HEK293 (cell line): ENCODE results near the gene LIN37.

Experiments
- BCL11B ChIP-seq: fragments of 450-650 bp; formaldehyde crosslinking; IDR thresholded peaks from 2 replicates; pipeline ENCODE4 v1.5.1; 2016; ENCODE audit warnings: low read depth, missing biosample characterization, missing genetic modification characterization
- GLI2 ChIP-seq: fragments of 450-650 bp; formaldehyde crosslinking; IDR thresholded peaks from 2 replicates; pipeline ENCODE4; 2017; ENCODE audit warnings: missing biosample characterization, missing genetic modification characterization, low read depth, borderline replicate concordance
- GLI4 ChIP-seq: fragments of 450-650 bp; formaldehyde crosslinking; IDR thresholded peaks from 2 replicates; pipeline ENCODE4 v1.5.1; 2016; ENCODE audit warnings: missing biosample characterization, missing genetic modification characterization
- KLF7 ChIP-seq: fragments of 450-650 bp; formaldehyde crosslinking; IDR thresholded peaks from 2 replicates; pipeline ENCODE4 v1.5.1; 2016; ENCODE audit warnings: missing biosample characterization, missing genetic modification characterization, borderline replicate concordance
- KLF9 ChIP-seq: fragments of 450-650 bp; formaldehyde crosslinking; IDR thresholded peaks from 2 replicates; pipeline ENCODE4 v1.5.1; 2016; ENCODE audit warnings: missing biosample characterization, missing genetic modification characterization, low read depth
- SP3 ChIP-seq: fragments of 450-650 bp; formaldehyde crosslinking; IDR thresholded peaks from 2 replicates; pipeline ENCODE4 v1.5.1; 2016; ENCODE audit warnings: missing biosample characterization, missing genetic modification characterization
- ZBTB20 ChIP-seq: fragments of 450-650 bp; formaldehyde crosslinking; IDR thresholded peaks from 2 replicates; pipeline ENCODE4 v1.5.1; 2016; ENCODE audit warnings: missing biosample characterization, missing genetic modification characterization
- ZEB2 ChIP-seq: fragments of 450-650 bp; formaldehyde crosslinking; IDR thresholded peaks from 2 replicates; pipeline ENCODE4 v1.5.1; 2016; ENCODE audit warnings: missing biosample characterization, missing genetic modification characterization
- ZFP3 ChIP-seq: fragments of 450-650 bp; formaldehyde crosslinking; IDR thresholded peaks from 2 replicates; pipeline ENCODE4 v1.5.1; 2016; ENCODE audit warnings: low read depth, missing biosample characterization, missing genetic modification characterization
- ZNF10 ChIP-seq: fragments of 450-650 bp; formaldehyde crosslinking; IDR thresholded peaks from 2 replicates; pipeline ENCODE4 v1.5.1; 2017; ENCODE audit warnings: missing biosample characterization, missing genetic modification characterization
- ZNF16 ChIP-seq: fragments of 450-650 bp; formaldehyde crosslinking; IDR thresholded peaks from 2 replicates; pipeline ENCODE4 v1.5.1; 2016; ENCODE audit warnings: low read depth, missing biosample characterization, missing genetic modification characterization
- ZNF175 ChIP-seq: fragments of 450-650 bp; formaldehyde crosslinking; IDR thresholded peaks from 2 replicates; pipeline ENCODE4 v1.5.1; 2016; ENCODE audit warnings: missing biosample characterization, missing genetic modification characterization
- ZNF248 ChIP-seq: fragments of 450-650 bp; formaldehyde crosslinking; IDR thresholded peaks from 2 replicates; pipeline ENCODE4 v1.5.1; 2017; ENCODE audit warnings: missing biosample characterization, missing genetic modification characterization
- ZNF292 ChIP-seq: fragments of 450-650 bp; formaldehyde crosslinking; IDR thresholded peaks from 2 replicates; pipeline ENCODE4 v1.5.1; 2016; ENCODE audit warnings: low read depth, missing biosample characterization, missing genetic modification characterization, borderline replicate concordance
- ZNF311 ChIP-seq: fragments of 450-650 bp; formaldehyde crosslinking; IDR thresholded peaks from 2 replicates; pipeline ENCODE4 v1.5.1; 2017; ENCODE audit warnings: missing biosample characterization, missing genetic modification characterization, borderline replicate concordance
- ZNF37A ChIP-seq: fragments of 450-650 bp; IDR thresholded peaks from 2 replicates; pipeline ENCODE4 v1.5.1; 2018; ENCODE audit warnings: missing biosample characterization, missing genetic modification characterization
- ZNF433 ChIP-seq: fragments of 450-650 bp; formaldehyde crosslinking; IDR thresholded peaks from 2 replicates; pipeline ENCODE4 v1.5.1; 2016; ENCODE audit warnings: missing biosample characterization, missing genetic modification characterization, low read depth
- ZNF510 ChIP-seq: fragments of 450-650 bp; formaldehyde crosslinking; IDR thresholded peaks from 2 replicates; pipeline ENCODE4 v1.5.1; 2018; ENCODE audit warnings: mild to moderate bottlenecking, missing genetic modification characterization, missing biosample characterization; ENCODE audit not compliant: insufficient replicate concordance
- ZNF548 ChIP-seq: fragments of 450-650 bp; formaldehyde crosslinking; IDR thresholded peaks from 2 replicates; pipeline ENCODE4 v1.5.1; 2016; ENCODE audit warnings: missing biosample characterization, missing genetic modification characterization
- ZNF624 ChIP-seq: fragments of 450-650 bp; formaldehyde crosslinking; IDR thresholded peaks from 2 replicates; pipeline ENCODE4 v1.5.1; 2017; ENCODE audit warnings: missing biosample characterization, missing genetic modification characterization
- ZNF701 ChIP-seq: fragments of 450-650 bp; formaldehyde crosslinking; IDR thresholded peaks from 2 replicates; pipeline ENCODE4 v1.5.1; 2016; ENCODE audit warnings: missing biosample characterization, missing genetic modification characterization
- ZNF747 ChIP-seq: fragments of 450-650 bp; formaldehyde crosslinking; IDR thresholded peaks from 2 replicates; pipeline ENCODE4 v1.5.1; 2016; ENCODE audit warnings: missing biosample characterization, missing genetic modification characterization
- ZSCAN23 ChIP-seq: fragments of 450-650 bp; formaldehyde crosslinking; IDR thresholded peaks from 2 replicates; pipeline ENCODE4 v1.5.1; 2016; ENCODE audit warnings: missing biosample characterization, missing genetic modification characterization
- TF ChIP-seq, protein P1 (sequence below): fragments of 450-650 bp; formaldehyde crosslinking; IDR thresholded peaks from 2 replicates; pipeline ENCODE4 v1.5.1; 2016; ENCODE audit warnings: missing biosample characterization, missing genetic modification characterization
- TF ChIP-seq, protein P2 (sequence below): fragments of 450-650 bp; formaldehyde crosslinking; IDR thresholded peaks from 2 replicates; pipeline ENCODE4 v1.5.1; 2016; ENCODE audit warnings: missing biosample characterization, missing genetic modification characterization
- TF ChIP-seq, protein P3 (sequence below): fragments of 450-650 bp; formaldehyde crosslinking; IDR thresholded peaks from 2 replicates; pipeline ENCODE4 v1.5.1; 2016; ENCODE audit warnings: missing biosample characterization, missing genetic modification characterization, low read depth
- TF ChIP-seq, protein P4 (sequence below): fragments of 450-650 bp; formaldehyde crosslinking; IDR thresholded peaks from 2 replicates; pipeline ENCODE4 v1.5.1; 2016; ENCODE audit warnings: missing biosample characterization, missing genetic modification characterization
- TF ChIP-seq, protein P5 (sequence below): fragments of 450-650 bp; formaldehyde crosslinking; IDR thresholded peaks from 2 replicates; pipeline ENCODE4 v1.5.1; 2016; ENCODE audit warnings: missing biosample characterization, missing genetic modification characterization
- TF ChIP-seq, protein P6 (sequence below): IDR thresholded peaks from 2 replicates; pipeline ENCODE4 v1.6.1; 2011; ENCODE audit warnings: mild to moderate bottlenecking, low read depth, low read length, borderline replicate concordance

LIN37 gene

DNA sequence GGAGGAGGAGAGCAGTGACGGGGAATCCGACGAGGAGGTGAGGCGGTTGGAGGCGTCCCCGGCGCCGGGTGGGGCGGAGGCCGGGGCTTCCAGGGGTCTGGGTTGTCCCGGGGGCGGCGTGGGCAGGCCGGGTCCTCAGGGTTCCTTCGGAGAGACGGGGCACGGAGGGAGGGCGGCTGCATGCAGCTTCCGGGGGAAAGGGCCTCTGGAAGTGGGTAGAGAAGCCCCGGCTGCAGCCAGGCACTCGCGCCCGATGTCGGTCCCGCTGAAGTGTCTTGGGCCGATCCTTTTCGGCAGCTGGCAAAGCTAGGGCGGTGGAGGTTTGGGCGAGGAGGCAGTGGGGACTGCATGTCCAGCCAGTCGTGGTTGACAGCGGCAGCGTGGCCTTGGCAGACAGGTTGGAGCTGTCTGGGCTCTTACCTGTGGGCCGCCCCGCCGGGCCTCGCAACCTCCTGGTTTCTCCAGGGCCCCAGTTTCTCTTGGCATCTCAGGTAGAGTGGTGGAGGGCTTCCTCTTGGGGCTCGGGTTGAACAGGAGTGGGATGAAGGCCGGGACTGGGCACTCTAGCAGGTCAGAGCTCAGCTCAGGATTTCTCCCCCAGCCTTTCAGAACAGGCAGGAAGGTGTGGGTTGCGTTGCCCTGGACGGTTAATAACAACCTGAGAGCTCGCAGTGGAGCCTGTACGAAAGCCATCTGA, 29.9 kb upstream of the LIN37 start (continued):
- TF ChIP-seq, protein P1, sequence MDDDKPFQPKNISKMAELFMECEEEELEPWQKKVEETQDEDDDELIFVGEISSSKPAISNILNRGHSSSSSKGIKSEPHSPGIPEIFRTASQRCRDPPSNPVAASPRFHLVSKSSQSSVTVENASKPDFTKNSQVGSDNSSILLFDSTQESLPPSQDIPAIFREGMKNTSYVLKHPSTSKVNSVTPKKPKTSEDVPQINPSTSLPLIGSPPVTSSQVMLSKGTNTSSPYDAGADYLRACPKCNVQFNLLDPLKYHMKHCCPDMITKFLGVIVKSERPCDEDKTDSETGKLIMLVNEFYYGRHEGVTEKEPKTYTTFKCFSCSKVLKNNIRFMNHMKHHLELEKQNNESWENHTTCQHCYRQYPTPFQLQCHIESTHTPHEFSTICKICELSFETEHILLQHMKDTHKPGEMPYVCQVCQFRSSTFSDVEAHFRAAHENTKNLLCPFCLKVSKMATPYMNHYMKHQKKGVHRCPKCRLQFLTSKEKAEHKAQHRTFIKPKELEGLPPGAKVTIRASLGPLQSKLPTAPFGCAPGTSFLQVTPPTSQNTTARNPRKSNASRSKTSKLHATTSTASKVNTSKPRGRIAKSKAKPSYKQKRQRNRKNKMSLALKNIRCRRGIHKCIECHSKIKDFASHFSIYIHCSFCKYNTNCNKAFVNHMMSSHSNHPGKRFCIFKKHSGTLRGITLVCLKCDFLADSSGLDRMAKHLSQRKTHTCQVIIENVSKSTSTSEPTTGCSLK (tag by site-specific recombination) = no peak
- TF ChIP-seq BCL11B (tag by site-specific recombination) = no peak
- TF ChIP-seq, protein P2, sequence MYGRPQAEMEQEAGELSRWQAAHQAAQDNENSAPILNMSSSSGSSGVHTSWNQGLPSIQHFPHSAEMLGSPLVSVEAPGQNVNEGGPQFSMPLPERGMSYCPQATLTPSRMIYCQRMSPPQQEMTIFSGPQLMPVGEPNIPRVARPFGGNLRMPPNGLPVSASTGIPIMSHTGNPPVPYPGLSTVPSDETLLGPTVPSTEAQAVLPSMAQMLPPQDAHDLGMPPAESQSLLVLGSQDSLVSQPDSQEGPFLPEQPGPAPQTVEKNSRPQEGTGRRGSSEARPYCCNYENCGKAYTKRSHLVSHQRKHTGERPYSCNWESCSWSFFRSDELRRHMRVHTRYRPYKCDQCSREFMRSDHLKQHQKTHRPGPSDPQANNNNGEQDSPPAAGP (tag by site-specific recombination) = no peak
- 0 out of 2 replicates have a peak, but pooled peaks have one; percentile 19 for TF ChIP-seq ZSCAN23 (tag by site-specific recombination)
- TF ChIP-seq ZNF37A = no peak
- TF ChIP-seq, protein P3, sequence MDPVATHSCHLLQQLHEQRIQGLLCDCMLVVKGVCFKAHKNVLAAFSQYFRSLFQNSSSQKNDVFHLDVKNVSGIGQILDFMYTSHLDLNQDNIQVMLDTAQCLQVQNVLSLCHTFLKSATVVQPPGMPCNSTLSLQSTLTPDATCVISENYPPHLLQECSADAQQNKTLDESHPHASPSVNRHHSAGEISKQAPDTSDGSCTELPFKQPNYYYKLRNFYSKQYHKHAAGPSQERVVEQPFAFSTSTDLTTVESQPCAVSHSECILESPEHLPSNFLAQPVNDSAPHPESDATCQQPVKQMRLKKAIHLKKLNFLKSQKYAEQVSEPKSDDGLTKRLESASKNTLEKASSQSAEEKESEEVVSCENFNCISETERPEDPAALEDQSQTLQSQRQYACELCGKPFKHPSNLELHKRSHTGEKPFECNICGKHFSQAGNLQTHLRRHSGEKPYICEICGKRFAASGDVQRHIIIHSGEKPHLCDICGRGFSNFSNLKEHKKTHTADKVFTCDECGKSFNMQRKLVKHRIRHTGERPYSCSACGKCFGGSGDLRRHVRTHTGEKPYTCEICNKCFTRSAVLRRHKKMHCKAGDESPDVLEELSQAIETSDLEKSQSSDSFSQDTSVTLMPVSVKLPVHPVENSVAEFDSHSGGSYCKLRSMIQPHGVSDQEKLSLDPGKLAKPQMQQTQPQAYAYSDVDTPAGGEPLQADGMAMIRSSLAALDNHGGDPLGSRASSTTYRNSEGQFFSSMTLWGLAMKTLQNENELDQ (tag by site-specific recombination) = no peak
- no peak for TF ChIP-seq GLI4 (tag by site-specific recombination)
- no peak for TF ChIP-seq ZNF548 (tag by site-specific recombination)
- no peak for TF ChIP-seq KLF7 (tag by site-specific recombination)
- peak; percentile 28; the same call in 1 of the 2 replicates for TF ChIP-seq KLF9 (tag by site-specific recombination)
- TF ChIP-seq ZBTB20 = peak; percentile 98
- TF ChIP-seq, protein P4, sequence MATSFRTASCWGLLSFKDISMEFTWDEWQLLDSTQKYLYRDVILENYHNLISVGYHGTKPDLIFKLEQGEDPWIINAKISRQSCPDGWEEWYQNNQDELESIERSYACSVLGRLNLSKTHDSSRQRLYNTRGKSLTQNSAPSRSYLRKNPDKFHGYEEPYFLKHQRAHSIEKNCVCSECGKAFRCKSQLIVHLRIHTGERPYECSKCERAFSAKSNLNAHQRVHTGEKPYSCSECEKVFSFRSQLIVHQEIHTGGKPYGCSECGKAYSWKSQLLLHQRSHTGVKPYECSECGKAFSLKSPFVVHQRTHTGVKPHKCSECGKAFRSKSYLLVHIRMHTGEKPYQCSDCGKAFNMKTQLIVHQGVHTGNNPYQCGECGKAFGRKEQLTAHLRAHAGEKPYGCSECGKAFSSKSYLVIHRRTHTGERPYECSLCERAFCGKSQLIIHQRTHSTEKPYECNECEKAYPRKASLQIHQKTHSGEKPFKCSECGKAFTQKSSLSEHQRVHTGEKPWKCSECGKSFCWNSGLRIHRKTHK (tag by site-specific recombination) = no peak
- TF ChIP-seq ZNF510 (tag by site-specific recombination) = no peak
- no peak for TF ChIP-seq ZNF701 (tag by site-specific recombination)
- no peak for TF ChIP-seq ZNF175 (tag by site-specific recombination)
- no peak for TF ChIP-seq ZNF248
- peak; percentile 70 for TF ChIP-seq ZEB2
- TF ChIP-seq ZNF747 (tag by site-specific recombination) = no peak
- no peak for TF ChIP-seq ZNF624 (tag by site-specific recombination)
- no peak for TF ChIP-seq ZNF10 (tag by site-specific recombination)
- TF ChIP-seq GLI2 (tag by site-specific recombination) = no peak
- TF ChIP-seq ZNF16 = no peak
- TF ChIP-seq ZNF292 = no peak
- TF ChIP-seq ZFP3 (tag by site-specific recombination) = no peak
- TF ChIP-seq, protein P5, sequence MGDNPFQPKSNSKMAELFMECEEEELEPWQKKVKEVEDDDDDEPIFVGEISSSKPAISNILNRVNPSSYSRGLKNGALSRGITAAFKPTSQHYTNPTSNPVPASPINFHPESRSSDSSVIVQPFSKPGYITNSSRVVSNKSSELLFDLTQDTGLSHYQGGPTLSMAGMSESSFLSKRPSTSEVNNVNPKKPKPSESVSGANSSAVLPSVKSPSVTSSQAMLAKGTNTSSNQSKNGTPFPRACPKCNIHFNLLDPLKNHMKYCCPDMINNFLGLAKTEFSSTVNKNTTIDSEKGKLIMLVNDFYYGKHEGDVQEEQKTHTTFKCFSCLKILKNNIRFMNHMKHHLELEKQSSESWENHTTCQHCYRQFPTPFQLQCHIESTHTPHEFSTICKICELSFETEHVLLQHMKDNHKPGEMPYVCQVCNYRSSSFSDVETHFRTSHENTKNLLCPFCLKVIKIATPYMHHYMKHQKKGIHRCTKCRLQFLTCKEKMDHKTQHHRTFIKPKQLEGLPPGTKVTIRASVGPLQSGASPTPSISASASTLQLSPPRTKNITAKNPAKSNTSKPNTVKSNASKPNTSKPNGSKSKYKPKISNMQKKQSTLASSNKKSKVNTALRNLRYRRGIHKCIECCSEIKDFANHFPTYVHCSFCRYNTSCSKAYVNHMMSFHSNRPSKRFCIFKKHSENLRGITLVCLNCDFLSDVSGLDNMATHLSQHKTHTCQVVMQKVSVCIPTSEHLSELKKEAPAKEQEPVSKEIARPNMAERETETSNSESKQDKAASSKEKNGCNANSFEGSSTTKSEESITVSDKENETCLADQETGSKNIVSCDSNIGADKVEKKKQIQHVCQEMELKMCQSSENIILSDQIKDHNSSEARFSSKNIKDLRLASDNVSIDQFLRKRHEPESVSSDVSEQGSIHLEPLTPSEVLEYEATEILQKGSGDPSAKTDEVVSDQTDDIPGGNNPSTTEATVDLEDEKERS (tag by site-specific recombination) = no peak
- TF ChIP-seq ZNF433 = no peak
- no peak for TF ChIP-seq ZNF311
- TF ChIP-seq, protein P6, sequence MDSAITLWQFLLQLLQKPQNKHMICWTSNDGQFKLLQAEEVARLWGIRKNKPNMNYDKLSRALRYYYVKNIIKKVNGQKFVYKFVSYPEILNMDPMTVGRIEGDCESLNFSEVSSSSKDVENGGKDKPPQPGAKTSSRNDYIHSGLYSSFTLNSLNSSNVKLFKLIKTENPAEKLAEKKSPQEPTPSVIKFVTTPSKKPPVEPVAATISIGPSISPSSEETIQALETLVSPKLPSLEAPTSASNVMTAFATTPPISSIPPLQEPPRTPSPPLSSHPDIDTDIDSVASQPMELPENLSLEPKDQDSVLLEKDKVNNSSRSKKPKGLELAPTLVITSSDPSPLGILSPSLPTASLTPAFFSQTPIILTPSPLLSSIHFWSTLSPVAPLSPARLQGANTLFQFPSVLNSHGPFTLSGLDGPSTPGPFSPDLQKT = no peak
- TF ChIP-seq SP3 = peak; percentile 29
